GM23338 (cell line): Measurements from ENCODE around the gene POLR3E.

Experiments
- CREB1 ChIP-seq: fragments of 250-450 bp; sonication (Bioruptor Pico); IDR thresholded peaks from 2 replicates; pipeline ENCODE4 v1.5.0; 2020; ENCODE audit warnings: low read depth, mild to moderate bottlenecking, moderate library complexity
- EZH2 ChIP-seq: fragments of 200-600 bp; sonication (generic); IDR thresholded peaks from one replicate; pipeline ENCODE4 v1.8.0; 2017; ENCODE audit warnings: antibody characterized with exemption, mild to moderate bottlenecking, low read depth; ENCODE audit not compliant: unreplicated experiment
- EZH2phosphoT487 ChIP-seq: fragments of 200-600 bp; sonication (generic); IDR thresholded peaks from one replicate; pipeline ENCODE4 v1.8.1; 2018; ENCODE audit warnings: antibody characterized with exemption; ENCODE audit not compliant: unreplicated experiment
- JUNB ChIP-seq: IDR thresholded peaks from one replicate; pipeline ENCODE4 v1.6.1; 2016; ENCODE audit warnings: antibody characterized with exemption; ENCODE audit not compliant: unreplicated experiment
- POLR2AphosphoS5 ChIP-seq: IDR thresholded peaks from 2 replicates; pipeline ENCODE4 v1.6.1; 2016; ENCODE audit warnings: antibody characterized with exemption, low read depth
- REST ChIP-seq: IDR thresholded peaks from one replicate; pipeline ENCODE4 v1.6.1; 2018; ENCODE audit warnings: antibody characterized with exemption; ENCODE audit not compliant: unreplicated experiment
- ZNF331 ChIP-seq: fragments of 250-450 bp; sonication (Bioruptor Pico); IDR thresholded peaks from 2 replicates; pipeline ENCODE4 v1.5.0; 2020; ENCODE audit warnings: low read depth, mild to moderate bottlenecking, moderate library complexity
- TF ChIP-seq, protein P1 (sequence below), 2 experiments: fragments of 200-600 bp in 1 of 2; sonication (generic) in 1 of 2; conservative IDR thresholded peaks; 2 replicates each; pipeline versions ENCODE4 v1.5.1 to v1.6.1; 2016 to 2017; ENCODE audit warnings: antibody characterized with exemption in 2 of 2, low read depth in 2 of 2, mild to moderate bottlenecking in 2 of 2, moderate library complexity in 1 of 2
- TF ChIP-seq, protein P2 (sequence below): fragments of 250-450 bp; sonication (Bioruptor Pico); IDR thresholded peaks from 2 replicates; pipeline ENCODE4 v1.5.0; 2020; ENCODE audit warnings: mild to moderate bottlenecking, moderate library complexity

DNA sequence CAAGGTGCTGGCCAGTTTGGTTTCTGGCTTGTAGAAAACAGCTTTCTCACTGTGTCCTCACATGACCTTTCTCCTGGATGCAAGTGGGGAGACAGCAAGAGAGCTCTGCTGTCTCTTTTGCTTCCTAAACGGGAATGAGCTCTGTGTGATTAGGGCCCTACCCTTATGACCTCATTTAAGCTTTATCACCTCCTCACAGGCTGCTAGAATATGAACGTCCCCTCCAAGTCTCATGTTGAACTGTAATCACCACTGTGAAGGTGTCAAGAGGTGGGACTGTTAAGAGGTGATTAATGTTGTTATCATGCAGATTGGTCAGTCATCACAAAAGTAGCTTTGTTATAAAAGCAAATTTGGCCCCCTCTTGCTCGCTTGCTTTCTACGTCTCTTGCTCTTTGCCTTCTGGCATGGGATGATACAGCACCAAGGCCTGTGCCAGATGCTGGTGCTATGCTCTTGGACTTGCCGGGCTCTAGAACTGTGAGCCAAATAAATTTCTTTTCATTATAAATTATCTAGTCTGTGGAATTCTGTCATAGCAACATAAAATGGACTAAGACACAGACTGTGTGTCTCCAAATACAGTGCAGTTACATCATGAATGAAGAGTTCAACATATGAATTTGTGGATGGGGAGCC is 14.8 kb upstream of the POLR3E start:
- no peak for TF ChIP-seq POLR2AphosphoS5
- TF ChIP-seq REST, result no peak
- TF ChIP-seq, protein P1, sequence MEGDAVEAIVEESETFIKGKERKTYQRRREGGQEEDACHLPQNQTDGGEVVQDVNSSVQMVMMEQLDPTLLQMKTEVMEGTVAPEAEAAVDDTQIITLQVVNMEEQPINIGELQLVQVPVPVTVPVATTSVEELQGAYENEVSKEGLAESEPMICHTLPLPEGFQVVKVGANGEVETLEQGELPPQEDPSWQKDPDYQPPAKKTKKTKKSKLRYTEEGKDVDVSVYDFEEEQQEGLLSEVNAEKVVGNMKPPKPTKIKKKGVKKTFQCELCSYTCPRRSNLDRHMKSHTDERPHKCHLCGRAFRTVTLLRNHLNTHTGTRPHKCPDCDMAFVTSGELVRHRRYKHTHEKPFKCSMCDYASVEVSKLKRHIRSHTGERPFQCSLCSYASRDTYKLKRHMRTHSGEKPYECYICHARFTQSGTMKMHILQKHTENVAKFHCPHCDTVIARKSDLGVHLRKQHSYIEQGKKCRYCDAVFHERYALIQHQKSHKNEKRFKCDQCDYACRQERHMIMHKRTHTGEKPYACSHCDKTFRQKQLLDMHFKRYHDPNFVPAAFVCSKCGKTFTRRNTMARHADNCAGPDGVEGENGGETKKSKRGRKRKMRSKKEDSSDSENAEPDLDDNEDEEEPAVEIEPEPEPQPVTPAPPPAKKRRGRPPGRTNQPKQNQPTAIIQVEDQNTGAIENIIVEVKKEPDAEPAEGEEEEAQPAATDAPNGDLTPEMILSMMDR (conservative IDR thresholded peaks at IDR 0.05; ENCODE audit: low read depth in 2 of 2), result no peak
- TF ChIP-seq EZH2phosphoT487, result no peak
- no peak for TF ChIP-seq ZNF331 (CRISPR knock-in tag)
- TF ChIP-seq EZH2, result no peak
- TF ChIP-seq, protein P2, sequence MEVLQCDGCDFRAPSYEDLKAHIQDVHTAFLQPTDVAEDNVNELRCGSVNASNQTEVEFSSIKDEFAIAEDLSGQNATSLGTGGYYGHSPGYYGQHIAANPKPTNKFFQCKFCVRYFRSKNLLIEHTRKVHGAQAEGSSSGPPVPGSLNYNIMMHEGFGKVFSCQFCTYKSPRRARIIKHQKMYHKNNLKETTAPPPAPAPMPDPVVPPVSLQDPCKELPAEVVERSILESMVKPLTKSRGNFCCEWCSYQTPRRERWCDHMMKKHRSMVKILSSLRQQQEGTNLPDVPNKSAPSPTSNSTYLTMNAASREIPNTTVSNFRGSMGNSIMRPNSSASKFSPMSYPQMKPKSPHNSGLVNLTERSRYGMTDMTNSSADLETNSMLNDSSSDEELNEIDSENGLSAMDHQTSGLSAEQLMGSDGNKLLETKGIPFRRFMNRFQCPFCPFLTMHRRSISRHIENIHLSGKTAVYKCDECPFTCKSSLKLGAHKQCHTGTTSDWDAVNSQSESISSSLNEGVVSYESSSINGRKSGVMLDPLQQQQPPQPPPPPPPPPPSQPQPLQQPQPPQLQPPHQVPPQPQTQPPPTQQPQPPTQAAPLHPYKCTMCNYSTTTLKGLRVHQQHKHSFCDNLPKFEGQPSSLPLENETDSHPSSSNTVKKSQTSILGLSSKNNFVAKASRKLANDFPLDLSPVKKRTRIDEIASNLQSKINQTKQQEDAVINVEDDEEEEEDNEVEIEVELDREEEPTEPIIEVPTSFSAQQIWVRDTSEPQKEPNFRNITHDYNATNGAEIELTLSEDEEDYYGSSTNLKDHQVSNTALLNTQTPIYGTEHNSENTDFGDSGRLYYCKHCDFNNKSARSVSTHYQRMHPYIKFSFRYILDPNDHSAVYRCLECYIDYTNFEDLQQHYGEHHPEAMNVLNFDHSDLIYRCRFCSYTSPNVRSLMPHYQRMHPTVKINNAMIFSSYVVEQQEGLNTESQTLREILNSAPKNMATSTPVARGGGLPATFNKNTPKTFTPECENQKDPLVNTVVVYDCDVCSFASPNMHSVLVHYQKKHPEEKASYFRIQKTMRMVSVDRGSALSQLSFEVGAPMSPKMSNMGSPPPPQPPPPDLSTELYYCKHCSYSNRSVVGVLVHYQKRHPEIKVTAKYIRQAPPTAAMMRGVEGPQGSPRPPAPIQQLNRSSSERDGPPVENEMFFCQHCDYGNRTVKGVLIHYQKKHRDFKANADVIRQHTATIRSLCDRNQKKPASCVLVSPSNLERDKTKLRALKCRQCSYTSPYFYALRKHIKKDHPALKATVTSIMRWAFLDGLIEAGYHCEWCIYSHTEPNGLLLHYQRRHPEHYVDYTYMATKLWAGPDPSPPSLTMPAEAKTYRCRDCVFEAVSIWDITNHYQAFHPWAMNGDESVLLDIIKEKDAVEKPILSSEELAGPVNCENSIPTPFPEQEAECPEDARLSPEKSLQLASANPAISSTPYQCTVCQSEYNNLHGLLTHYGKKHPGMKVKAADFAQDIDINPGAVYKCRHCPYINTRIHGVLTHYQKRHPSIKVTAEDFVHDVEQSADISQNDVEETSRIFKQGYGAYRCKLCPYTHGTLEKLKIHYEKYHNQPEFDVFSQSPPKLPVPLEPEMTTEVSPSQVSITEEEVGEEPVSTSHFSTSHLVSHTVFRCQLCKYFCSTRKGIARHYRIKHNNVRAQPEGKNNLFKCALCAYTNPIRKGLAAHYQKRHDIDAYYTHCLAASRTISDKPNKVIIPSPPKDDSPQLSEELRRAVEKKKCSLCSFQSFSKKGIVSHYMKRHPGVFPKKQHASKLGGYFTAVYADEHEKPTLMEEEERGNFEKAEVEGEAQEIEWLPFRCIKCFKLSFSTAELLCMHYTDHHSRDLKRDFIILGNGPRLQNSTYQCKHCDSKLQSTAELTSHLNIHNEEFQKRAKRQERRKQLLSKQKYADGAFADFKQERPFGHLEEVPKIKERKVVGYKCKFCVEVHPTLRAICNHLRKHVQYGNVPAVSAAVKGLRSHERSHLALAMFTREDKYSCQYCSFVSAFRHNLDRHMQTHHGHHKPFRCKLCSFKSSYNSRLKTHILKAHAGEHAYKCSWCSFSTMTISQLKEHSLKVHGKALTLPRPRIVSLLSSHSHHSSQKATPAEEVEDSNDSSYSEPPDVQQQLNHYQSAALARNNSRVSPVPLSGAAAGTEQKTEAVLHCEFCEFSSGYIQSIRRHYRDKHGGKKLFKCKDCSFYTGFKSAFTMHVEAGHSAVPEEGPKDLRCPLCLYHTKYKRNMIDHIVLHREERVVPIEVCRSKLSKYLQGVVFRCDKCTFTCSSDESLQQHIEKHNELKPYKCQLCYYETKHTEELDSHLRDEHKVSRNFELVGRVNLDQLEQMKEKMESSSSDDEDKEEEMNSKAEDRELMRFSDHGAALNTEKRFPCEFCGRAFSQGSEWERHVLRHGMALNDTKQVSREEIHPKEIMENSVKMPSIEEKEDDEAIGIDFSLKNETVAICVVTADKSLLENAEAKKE, result no peak
- TF ChIP-seq CREB1 (CRISPR knock-in tag), result no peak
- no peak for TF ChIP-seq JUNB
